Heart right ventricle (tissue), 16 donors: ENCODE data around the gene HIVEP3. TPM values are rescaled to one million over a fixed set of nuclear protein-coding genes. Genes with fewer than 3 reads are reported as not detected.

Source experiments
- ATAC-seq, 8 donors: fragments of 200-7000 bp; cut with Tn5 transposase; one replicate each; pipeline ENCODE4 v1.9.1; 2020; ENCODE audit warnings: mild to moderate bottlenecking in 8 of 8, moderate library complexity in 8 of 8, moderate number of reproducible peaks in 1 of 8
- DNase-seq, 2 donors: peaks; one replicate each; pipeline ENCODE4 v3.0.0-alpha.2; 2020
- H3K27ac ChIP-seq, 10 donors: fragments of 200-600 bp; sonication (generic) in 2 of 10; one replicate each; pipeline versions ENCODE4 v1.5.0 to v1.8.0; 2020 to 2022; ENCODE audit warnings: mild to moderate bottlenecking in 3 of 10
- H3K27me3 ChIP-seq, 7 donors: fragments of 200-600 bp; one replicate each; pipeline ENCODE4 v1.8.0; 2021 to 2022; ENCODE audit warnings: mild to moderate bottlenecking in 2 of 7
- H3K36me3 ChIP-seq, 9 donors: fragments of 200-600 bp; sonication (generic) in 1 of 9; one replicate each; pipeline versions ENCODE4 v1.5.0 to v1.8.0; 2020 to 2022; ENCODE audit warnings: mild to moderate bottlenecking in 2 of 9
- H3K4me1 ChIP-seq, 9 donors: fragments of 200-600 bp; sonication (generic) in 1 of 9; one replicate each; pipeline versions ENCODE4 v1.5.0 to v1.8.0; 2020 to 2022; ENCODE audit warnings: mild to moderate bottlenecking in 4 of 9
- H3K4me3 ChIP-seq, 10 donors: fragments of 200-600 bp; sonication (generic) in 2 of 10; one replicate each; pipeline versions ENCODE4 v1.5.0 to v1.8.0; 2020 to 2022; ENCODE audit warnings: mild to moderate bottlenecking in 7 of 10, moderate library complexity in 2 of 10
- H3K9me3 ChIP-seq, 11 donors: fragments of 200-600 bp in 10 of 11; sonication (generic) in 2 of 11; one replicate each; pipeline versions ENCODE4 v1.5.0 to v1.8.0; 2013 to 2022; ENCODE audit warnings: mild to moderate bottlenecking in 2 of 11, control low read depth in 1 of 11, moderate library complexity in 1 of 11
- CTCF ChIP-seq, 9 donors: fragments of 200-600 bp; sonication (generic) in 2 of 9; IDR thresholded peaks; one replicate each; pipeline versions ENCODE4 v1.5.0 to v1.8.0; 2021 to 2022; ENCODE audit warnings: antibody characterized with exemption in 9 of 9, mild to moderate bottlenecking in 5 of 9, moderate library complexity in 1 of 9
- WGBS, 2 donors: extraction: QIAGEN DNeasy Blood & Tissue Kit; methylation state at CpG; one replicate each; pipeline ENCODE4 v1.1.7; 2013; ENCODE audit warnings: inconsistent platforms in 1 of 2; 5-methylcytosine and 5-hydroxymethylcytosine counted together
- intact Hi-C, 10 donors: fragments of 100-400 bp; cut with DNase I; formaldehyde crosslinking; loops; one replicate each; pipeline versions ENCODE4 v1.11.1 to v1.14.2; 2022
- polyA plus RNA-seq, 2 donors: library from polyadenylated mRNA; stranded (reverse); fragments of 200-250 nt; gene quantifications; one replicate each; pipeline ENCODE4 v1.2.3, GENCODE V29; 2013
- total RNA-seq, 10 donors: library from RNA; stranded (reverse); fragmentation: NEBNext Ultra II Directional in 3 of 10; extraction: Animal tissue kit (Norgen Biotek cat#: 25700) in 3 of 10; gene quantifications; one replicate each; pipeline versions ENCODE4 v1.2.1 to v1.2.4, GENCODE V29; 2021 to 2023
- donor health status: Arrhythmogenic right ventricular cardiomyopathy.
- donor health status: ischemic (EF 13 %, LVEDD 7.1; RV severe dilation, severe dysfunction).
- donor health status: healthy with polysubstance abuse.
- donor health status: DM: no; HTN: yes; CAD: no.
- donor health status: DM: no; HTN: no; CAD: no.
- donor health status: ischemic (EF 25% LVEDD 6.9; RV normal size, moderate dysfunction).
- donor health status: ischemic (EF 25% LVEDD 5.7; RV mildly dilated, moderate dysfunction).
- donor health status: healthy.
- donor health status: DM: yes; HTN: yes; CAD: no.
- donor health status: Ischemic cardiomyopathy.
- donor health status: ischemic (EF 35%, LVEDD 5.7; RV mildly dilated, moderate dysfunction).
- donor health status: nonischemic (EF 11% LVEDD 7.7; RV severe dilation, severe dysfunction).
- donor health status: DM: yes; HTN: yes; CAD: no.
- donor health status: PGD.
- donor health status: ischemic (EF 29% LVEDD 5.4; RV normal size, mild dysfunction).
- donor health status: nonischemic (EF 23%, LVEDD 6.1; RV moderate dilation, normal function).

The HIVEP3 gene
- total and polyA plus RNA-seq, 12 donors = 2.6 to 7.5 (median 5.2) TPM

GRCh38 chr1:41521766-41522165 lies 397.0 kb downstream of the HIVEP3 start:
- Histone ChIP-seq H3K27ac (no peak overlapping the region), H3K36me3 (peaks cover 0 to 26% (median 0%) of the 10 kb centered on the region in 9 donors), H3K9me3 (no peaks in the 10 kb centered on the region), H3K4me1 (peaks cover 3 to 9% (median 6%) of the 10 kb centered on the region in 9 donors), H3K27me3 (no peaks in the 10 kb centered on the region), H3K4me3 (no peak overlapping the region)
- no peak for DNase-seq
- no peak for TF ChIP-seq CTCF (IDR thresholded peaks at IDR 0.05)
- intact Hi-C loops = no loop called here
- WGBS, 2 donors = 79 to 80% methylated on average over 12 of the region's 12 CpGs
- ATAC-seq = no peak

- ATAC-seq = no peak
- H3K9me3 ChIP-seq = no peaks in the 10 kb centered on the region
- H3K27me3 ChIP-seq = no peaks in the 10 kb centered on the region
- WGBS, 2 donors = 84 to 86% methylated on average over 15 of the region's 15 CpGs
- no peak overlapping the region for H3K4me3 ChIP-seq
- H3K27ac ChIP-seq = no peak overlapping the region
- peaks cover 9 to 15% (median 12%) of the 10 kb centered on the region in 9 donors for H3K4me1 ChIP-seq
- TF ChIP-seq CTCF (IDR thresholded peaks at IDR 0.05) = no peak
- intact Hi-C loops = no loop called here
- peaks cover 0 to 26% (median 0%) of the 10 kb centered on the region in 9 donors for H3K36me3 ChIP-seq
- DNase-seq = no peak
Measured at GRCh38 chr1:41520951-41521752, 397.6 kb downstream of the HIVEP3 start.

- Histone ChIP-seq H3K4me1 (peaks cover 16 to 30% (median 22%) of the 10 kb centered on the region in 9 donors), H3K27ac (no peak overlapping the region), H3K9me3 (no peaks in the 10 kb centered on the region), H3K36me3 (peaks cover 0 to 23% (median 0%) of the 10 kb centered on the region in 9 donors), H3K4me3 (no peak overlapping the region), H3K27me3 (no peaks in the 10 kb centered on the region)
- intact Hi-C loops = loop anchor here in 2 of 10 donors (5.0 kb wide), 3 partner anchors 38 to 87 kb away; no protein-coding TSS in a partner anchor
- no peak for TF ChIP-seq CTCF (IDR thresholded peaks at IDR 0.05)
- ATAC-seq (no peak), DNase-seq (no peak)
- 74 to 95% methylated on average over 5 of the region's 5 CpGs for WGBS, 2 donors
Measured at GRCh38 chr1:41519667-41520066, 399.1 kb downstream of the HIVEP3 start.

- no peaks in the 10 kb centered on the region for H3K9me3 ChIP-seq
- intact Hi-C loops = loop anchor here in 2 of 10 donors (5.0 kb wide), 3 partner anchors 39 to 86 kb away; no protein-coding TSS in a partner anchor
- H3K4me3 ChIP-seq = no peak overlapping the region
- H3K27me3 ChIP-seq = no peaks in the 10 kb centered on the region
- DNase-seq (no peak), ATAC-seq (no peak)
- 95% methylated on average over 5 of the region's 5 CpGs for WGBS, 2 donors
- H3K27ac ChIP-seq = no peak overlapping the region
- peaks cover 0 to 22% (median 0%) of the 10 kb centered on the region in 9 donors for H3K36me3 ChIP-seq
- no peak for TF ChIP-seq CTCF (IDR thresholded peaks at IDR 0.05)
- peaks cover 16 to 38% (median 22%) of the 10 kb centered on the region in 9 donors for H3K4me1 ChIP-seq
Measured at GRCh38 chr1:41518471-41518870, 400.3 kb downstream of the HIVEP3 start.
